ENCODE measurements around the gene SLX4IP.
A peak's percentile ranks its signal among the peaks of the same experiment; 100 is the strongest.

Gene SLX4IP

GRCh38 chr20:10387686-10388085, 47.4 kb upstream of the SLX4IP start (continued):
- TF ChIP-seq SALL2 (tag by site-specific recombination; IDR thresholded peaks at IDR 0.05; ENCODE audit: borderline replicate concordance): no peak
- no peak for TF ChIP-seq ATF2 (tag by site-specific recombination; IDR thresholded peaks at IDR 0.05; ENCODE audit: low read depth)
- TF ChIP-seq ZNF266 (tag by site-specific recombination; IDR thresholded peaks at IDR 0.05; ENCODE audit: low read depth): no peak
- no peak for TF ChIP-seq KLF10 (tag by site-specific recombination; IDR thresholded peaks at IDR 0.05)

GRCh38 chr20:10388597-10388996, 46.5 kb upstream of the SLX4IP start:
- CTCF ChIA-PET: no interaction called here
- Histone ChIP-seq H3K4me3 (ENCODE audit: low read depth, low read length) (no peak overlapping the region), H3K36me3 (ENCODE audit: control insufficient read depth in 2 of 2, insufficient read depth in 1 of 2, low read length in 2 of 2) (no peaks in the 10 kb centered on the region), H3K4me1 (ENCODE audit: control insufficient read depth, insufficient read depth, low read length) (no peaks in the 10 kb centered on the region), H3K27ac (ENCODE audit: extremely low read depth, low read depth, low read length) (no peak overlapping the region), H3K9me3 (ENCODE audit: control insufficient read depth, insufficient read depth, low read depth, low read length) (no peaks in the 10 kb centered on the region)
- POLR2A ChIA-PET: no interaction called here
- no peak for TF ChIP-seq ZNF610 (tag by site-specific recombination; IDR thresholded peaks at IDR 0.05; ENCODE audit: borderline replicate concordance)
- TF ChIP-seq ZNF639 (tag by site-specific recombination; IDR thresholded peaks at IDR 0.05): no peak
- peak; percentile 86 for TF ChIP-seq SETDB1 (IDR thresholded peaks at IDR 0.05; ENCODE audit: insufficient read length, low read length)
- TF ChIP-seq RBAK (tag by site-specific recombination; IDR thresholded peaks at IDR 0.05): no peak
- no peak for TF ChIP-seq KLF16 (tag by site-specific recombination; IDR thresholded peaks at IDR 0.05)
- no peak for TF ChIP-seq ZNF585B (tag by site-specific recombination; IDR thresholded peaks at IDR 0.05)
- no peak for TF ChIP-seq ZNF221 (tag by site-specific recombination; IDR thresholded peaks at IDR 0.05; ENCODE audit: borderline replicate concordance)
- TF ChIP-seq IKZF3 (tag by site-specific recombination; IDR thresholded peaks at IDR 0.05): no peak

GRCh38 chr20:10390709-10391108, 44.4 kb upstream of the SLX4IP start:
- Histone ChIP-seq H3K36me3 (ENCODE audit: control insufficient read depth in 2 of 2, insufficient read depth in 1 of 2, low read length in 2 of 2) (no peaks in the 10 kb centered on the region), H3K27ac (ENCODE audit: extremely low read depth, low read depth, low read length) (no peak overlapping the region), H3K4me1 (ENCODE audit: control insufficient read depth, insufficient read depth, low read length) (no peaks in the 10 kb centered on the region), H3K4me3 (ENCODE audit: low read depth, low read length) (no peak overlapping the region), H3K9me3 (ENCODE audit: control insufficient read depth, insufficient read depth, low read depth, low read length) (no peaks in the 10 kb centered on the region)
- POLR2A ChIA-PET: no interaction called here
- CTCF ChIA-PET: no interaction called here
- no peak for TF ChIP-seq ZNF488 (tag by site-specific recombination; IDR thresholded peaks at IDR 0.05)
- TF ChIP-seq ZNF416 (tag by site-specific recombination; IDR thresholded peaks at IDR 0.05): no peak
- no peak for TF ChIP-seq ZNF830 (tag by site-specific recombination; IDR thresholded peaks at IDR 0.05; ENCODE audit: low read depth)
- no peak for TF ChIP-seq ZFP69B (tag by site-specific recombination; IDR thresholded peaks at IDR 0.05)
- TF ChIP-seq PRDM4 (tag by site-specific recombination; IDR thresholded peaks at IDR 0.05): no peak
- TF ChIP-seq ZNF664 (tag by site-specific recombination; IDR thresholded peaks at IDR 0.05): no peak
- no peak for TF ChIP-seq ZNF426 (tag by site-specific recombination; IDR thresholded peaks at IDR 0.05)
- no peak for TF ChIP-seq ZBTB21 (tag by site-specific recombination; IDR thresholded peaks at IDR 0.05)
- TF ChIP-seq ZNF221 (tag by site-specific recombination; IDR thresholded peaks at IDR 0.05; ENCODE audit: borderline replicate concordance): no peak
- TF ChIP-seq ZNF555 (tag by site-specific recombination; conservative IDR thresholded peaks at IDR 0.05): no peak
- TF ChIP-seq HOXA7 (CRISPR knock-in tag; IDR thresholded peaks at IDR 0.05; ENCODE audit: borderline replicate concordance): no peak
- no peak for TF ChIP-seq ZNF624 (tag by site-specific recombination; IDR thresholded peaks at IDR 0.05)
- no peak for TF ChIP-seq ZNF354C (tag by site-specific recombination; IDR thresholded peaks at IDR 0.05; ENCODE audit: borderline replicate concordance, low read depth)
- no peak for TF ChIP-seq PRDM6 (tag by site-specific recombination; IDR thresholded peaks at IDR 0.05)
- TF ChIP-seq MZF1 (tag by site-specific recombination; IDR thresholded peaks at IDR 0.05; ENCODE audit: borderline replicate concordance): no peak
- no peak for TF ChIP-seq WT1 (tag by site-specific recombination; IDR thresholded peaks at IDR 0.05)
- TF ChIP-seq ZSCAN30 (tag by site-specific recombination; IDR thresholded peaks at IDR 0.05): no peak

All from HEK293 (cell line).